Stimulated activated CD8-positive, alpha-beta memory T cell treated with anti-CD3 and anti-CD28 coated beads, Interleukin-4, amount 100 ng/mL, for 48 hours (primary cell): ENCODE data around the gene ASB1.

Experiments
- DNase-seq: peaks from one replicate; pipeline ENCODE4 v3.0.0-alpha.2; 2020

The ASB1 gene

DNA sequence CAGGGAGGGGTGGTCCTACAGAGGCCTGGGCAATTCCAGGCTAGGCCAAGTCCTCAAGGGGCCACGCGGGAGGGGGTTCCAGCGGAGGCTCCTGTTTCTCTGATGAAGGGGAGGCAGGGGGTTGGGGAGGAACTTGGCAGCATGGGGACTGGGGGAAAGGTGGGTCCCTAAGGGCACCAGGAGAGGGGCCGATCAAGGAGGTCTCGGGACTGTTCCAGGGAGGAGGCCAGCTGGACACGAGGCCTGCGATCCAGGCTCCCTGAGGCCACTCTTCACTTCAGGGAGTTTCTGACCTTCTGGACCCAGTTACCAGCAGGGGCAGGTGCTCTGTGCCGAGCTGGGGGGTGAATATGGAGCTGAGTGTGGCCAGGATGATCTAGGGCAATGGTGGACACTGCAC lies 71.5 kb downstream of the ASB1 start:
- no peak for DNase-seq

DNA sequence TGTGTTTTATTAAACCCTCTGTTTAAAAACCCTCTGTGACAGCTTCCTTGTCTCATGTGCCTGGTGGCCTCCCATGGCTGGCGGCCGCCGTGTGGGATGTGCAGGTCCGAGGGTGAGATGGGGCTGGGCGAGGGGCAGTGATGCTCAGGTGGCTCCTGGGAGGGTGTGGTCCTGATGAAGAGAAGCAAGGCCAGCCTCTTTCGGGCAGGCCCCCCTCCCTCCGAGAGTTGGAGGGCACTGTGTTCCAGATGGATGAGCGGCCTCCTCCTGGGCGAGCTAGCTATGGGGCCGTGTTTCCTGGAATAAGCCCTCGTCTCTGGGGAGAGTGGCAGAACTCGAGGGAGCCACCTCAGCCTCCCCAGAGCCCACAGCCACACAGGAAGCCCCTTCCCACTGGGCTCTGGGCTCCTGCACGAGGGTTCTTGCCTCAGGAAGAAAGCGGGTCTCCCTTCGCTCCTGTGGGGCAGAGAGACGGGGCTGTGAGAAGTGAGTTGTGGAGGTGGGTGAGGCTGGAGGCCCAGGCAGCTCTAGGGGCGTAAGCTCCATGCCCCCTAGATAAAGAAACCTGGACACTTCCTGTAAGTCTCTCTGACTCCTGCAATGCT lies 72.1 kb downstream of the ASB1 start:
- no peak for DNase-seq

DNA sequence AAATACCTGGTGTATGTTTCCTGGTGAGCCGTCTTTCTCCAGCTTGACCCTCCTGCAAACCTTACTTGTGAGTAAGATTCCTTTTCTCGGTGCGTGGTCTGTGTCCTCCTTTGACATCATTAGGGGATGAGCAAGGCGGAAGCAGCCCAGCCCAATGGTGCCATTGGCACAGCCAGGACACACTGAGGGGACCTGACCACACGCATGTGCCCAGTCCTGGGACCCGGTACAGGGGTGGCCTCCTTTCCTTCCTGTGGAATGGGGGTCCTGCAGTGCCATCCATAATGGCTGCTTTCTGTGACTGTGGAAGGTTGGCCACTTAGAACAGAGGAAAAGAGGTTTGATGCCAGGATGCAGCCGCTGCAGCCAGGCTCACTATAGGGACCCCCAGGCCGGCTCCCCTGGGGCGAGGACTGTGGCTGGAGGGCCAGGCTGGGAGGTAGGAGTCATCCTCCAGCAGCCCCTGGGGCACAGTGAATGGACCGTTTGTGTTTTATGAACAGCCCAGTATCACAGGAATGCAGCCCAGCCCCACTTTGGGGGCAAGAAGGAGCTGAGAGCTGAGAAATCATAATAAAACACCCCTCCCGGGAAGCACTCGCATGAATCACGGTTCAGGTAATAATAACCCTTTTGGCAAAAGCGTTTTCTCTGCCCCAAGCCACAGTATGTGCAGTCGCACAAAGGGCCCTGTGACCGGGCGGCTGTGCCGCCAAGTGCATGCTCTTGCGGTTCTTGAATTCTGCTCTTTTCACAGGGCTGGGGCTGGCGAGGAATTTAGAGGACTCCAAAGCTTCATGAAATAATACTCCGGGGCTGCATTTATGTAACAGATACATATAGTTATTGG lies 73.2 kb downstream of the ASB1 start:
- no peak for DNase-seq

DNA sequence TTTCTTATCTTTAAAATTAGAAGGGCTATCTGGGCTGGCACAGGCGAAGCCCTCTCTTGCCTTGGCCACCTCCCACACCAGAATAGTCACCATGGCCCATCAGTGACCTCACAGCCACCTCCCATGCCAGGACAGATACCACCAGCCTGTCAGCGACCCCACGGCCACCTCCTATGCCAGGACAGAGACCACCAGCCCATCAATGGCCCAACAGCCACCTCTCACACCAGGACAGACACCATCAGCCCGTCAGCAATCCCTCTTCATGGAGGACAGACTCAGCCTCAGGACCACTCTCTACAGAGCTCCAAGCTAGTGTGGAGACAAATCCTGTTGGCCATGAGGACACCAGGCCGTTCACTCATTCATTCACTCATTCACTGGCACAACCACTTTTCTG lies 74.6 kb downstream of the ASB1 start:
- no peak for DNase-seq
